Peyer's patch (tissue), 4 donors: ENCODE data around the gene TMEFF2. TPM values are rescaled to one million over a fixed set of nuclear protein-coding genes. Genes with fewer than 3 reads are reported as not detected.
"Not testable (repeated sequence)": the region's sequence is repeated elsewhere in the genome, so short reads cannot be mapped to it uniquely, and the experiment has no call there.

Experiments used
- DNase-seq, 3 donors: peaks; one replicate each; pipeline ENCODE4 v3.0.0-alpha.2; 2017 to 2019
- H3K27ac ChIP-seq, 4 donors: fragments of 200-600 bp; sonication (generic); one replicate each; pipeline ENCODE4 v1.5.1; 2016 to 2019
- H3K27me3 ChIP-seq, 2 donors: fragments of 200-600 bp; sonication (generic); one replicate each; pipeline ENCODE4 v1.5.1; 2019
- H3K36me3 ChIP-seq, 3 donors: fragments of 200-600 bp; sonication (generic); one replicate each; pipeline ENCODE4 v1.5.1; 2016 to 2019
- H3K4me1 ChIP-seq, 4 donors: fragments of 200-600 bp; sonication (generic); one replicate each; pipeline ENCODE4 v1.5.1; 2016 to 2019
- H3K4me3 ChIP-seq, 4 donors: fragments of 200-600 bp; sonication (generic); 1 replicate in 3 of 4; 2 replicates in 1 of 4; pipeline ENCODE4 v1.5.1; 2016 to 2019; ENCODE audit warnings: mild to moderate bottlenecking in 1 of 4
- H3K9me3 ChIP-seq, 4 donors: fragments of 200-600 bp; sonication (generic); one replicate each; pipeline ENCODE4 v1.5.1; 2016 to 2019; ENCODE audit warnings: mild to moderate bottlenecking in 1 of 4
- CTCF ChIP-seq, 6 experiments: fragments of 450-650 bp in 4 of 6; fragments of 200-600 bp in 2 of 6; sonication (generic) in 1 of 6; IDR thresholded peaks; one replicate each; pipeline ENCODE4 v1.5.1; 2017 to 2019; ENCODE audit warnings: antibody characterized with exemption in 6 of 6, mild to moderate bottlenecking in 3 of 6, moderate library complexity in 1 of 6
- POLR2A ChIP-seq, 2 donors: fragments of 450-650 bp; IDR thresholded peaks; one replicate each; pipeline ENCODE4 v1.5.1; 2017; ENCODE audit warnings: antibody characterized with exemption in 2 of 2, mild to moderate bottlenecking in 2 of 2, moderate library complexity in 2 of 2
- total RNA-seq, 4 donors: library from RNA; depleted of rRNA; stranded (reverse); fragments of >200 nt; gene quantifications; one replicate each; pipeline ENCODE4 v1.1.0, GENCODE V29; 2016

The TMEFF2 gene
- total RNA-seq, 4 donors from 2014 or later, result 0.35 to 1.6 (median 0.68) TPM

GRCh38 chr2:191929288-191929687 lies 265.4 kb downstream of the TMEFF2 start:
- no peak for DNase-seq
- Histone ChIP-seq H3K4me1 (peaks cover 0 to 11% (median 0%) of the 10 kb centered on the region in 4 donors), H3K36me3 (no peaks in the 10 kb centered on the region), H3K27me3 (no peaks in the 10 kb centered on the region), H3K9me3 (no peaks in the 10 kb centered on the region), H3K27ac (no peak overlapping the region), H3K4me3 (no peak overlapping the region)
- no peak for TF ChIP-seq POLR2A (IDR thresholded peaks at IDR 0.05)
- no peak for TF ChIP-seq CTCF (IDR thresholded peaks at IDR 0.05)

- Histone ChIP-seq H3K36me3 (no peaks in the 10 kb centered on the region), H3K27ac (no peak overlapping the region), H3K4me1 (peaks cover 0 to 8% (median 0%) of the 10 kb centered on the region in 4 donors), H3K9me3 (no peaks in the 10 kb centered on the region), H3K27me3 (no peaks in the 10 kb centered on the region), H3K4me3 (no peak overlapping the region)
- TF ChIP-seq CTCF (IDR thresholded peaks at IDR 0.05), result no peak
- no peak for TF ChIP-seq POLR2A (IDR thresholded peaks at IDR 0.05)
- no peak for DNase-seq
Measured at GRCh38 chr2:191927991-191928390, 266.7 kb downstream of the TMEFF2 start.

GRCh38 chr2:191927319-191927867 lies 267.3 kb downstream of the TMEFF2 start:
- Histone ChIP-seq H3K4me1 (peaks cover 0 to 3% (median 0%) of the 10 kb centered on the region in 4 donors), H3K36me3 (no peaks in the 10 kb centered on the region), H3K27me3 (no peaks in the 10 kb centered on the region), H3K9me3 (no peaks in the 10 kb centered on the region), H3K27ac (no peak overlapping the region), H3K4me3 (no peak overlapping the region)
- peak in 1 of 3 donors; percentile 84 for DNase-seq
- TF ChIP-seq POLR2A (IDR thresholded peaks at IDR 0.05), result no peak

- TF ChIP-seq POLR2A (IDR thresholded peaks at IDR 0.05), result no peak
- no peaks in the 10 kb centered on the region for H3K27me3 ChIP-seq
- H3K4me1 ChIP-seq, result no peaks in the 10 kb centered on the region
- H3K36me3 ChIP-seq, result no peaks in the 10 kb centered on the region
- no peaks in the 10 kb centered on the region for H3K9me3 ChIP-seq
- no peak overlapping the region for H3K27ac ChIP-seq
- DNase-seq, result no peak
- H3K4me3 ChIP-seq, result no peak overlapping the region
Measured at GRCh38 chr2:191926671-191927070, 268.1 kb downstream of the TMEFF2 start.

- Histone ChIP-seq H3K27me3 (no peaks in the 10 kb centered on the region), H3K4me1 (no peaks in the 10 kb centered on the region), H3K36me3 (no peaks in the 10 kb centered on the region), H3K4me3 (no peak overlapping the region), H3K27ac (no peak overlapping the region), H3K9me3 (no peaks in the 10 kb centered on the region)
- no peak for DNase-seq
- TF ChIP-seq POLR2A (IDR thresholded peaks at IDR 0.05), result no peak
- no peak for TF ChIP-seq CTCF (IDR thresholded peaks at IDR 0.05)
Measured at GRCh38 chr2:191923652-191923997, 271.1 kb downstream of the TMEFF2 start.

GRCh38 chr2:191922736-191923651 lies 271.7 kb downstream of the TMEFF2 start:
- TF ChIP-seq POLR2A (IDR thresholded peaks at IDR 0.05) (no peak), CTCF (IDR thresholded peaks at IDR 0.05) (no peak)
- Histone ChIP-seq H3K27me3 (no peaks in the 10 kb centered on the region), H3K27ac (no peak overlapping the region), H3K4me1 (no peaks in the 10 kb centered on the region), H3K36me3 (no peaks in the 10 kb centered on the region), H3K9me3 (no peaks in the 10 kb centered on the region), H3K4me3 (no peak overlapping the region)
- no peak for DNase-seq

GRCh38 chr2:191921650-191922049 lies 273.1 kb downstream of the TMEFF2 start:
- not testable (repeated sequence) for H3K4me1 ChIP-seq, H3K27me3 ChIP-seq, H3K36me3 ChIP-seq, H3K4me3 ChIP-seq, DNase-seq, H3K27ac ChIP-seq, H3K9me3 ChIP-seq
